IMR-90 (cell line): Measurements from ENCODE around the gene OXCT2. TPM values are rescaled to one million over a fixed set of nuclear protein-coding genes. Genes with fewer than 3 reads are reported as not detected.

Experiments
- ATAC-seq: fragments of 200-7000 bp; cut with Tn5 transposase; 2 replicates; pipeline ENCODE4 v1.9.1; 2020; ENCODE audit warnings: low read depth, mild to moderate bottlenecking, moderate library complexity
- BruUV-seq: library from RNA; stranded (reverse); fragments of 400-500 nt; replicated peaks from 2 replicates; lab custom pipeline; 2021; lab: Mats Ljungman, UMichigan
- CTCF ChIA-PET: fragments of 300-600 bp; formaldehyde crosslinking; extraction: SDS; loops from one replicate; lab custom pipeline; 2021; ENCODE audit warnings: antibody characterized with exemption; lab: Yijun Ruan, JAX
- POLR2A ChIA-PET: fragments of 300-600 bp; sonication (Branson Sonifier 250); formaldehyde crosslinking; loops from one replicate; lab custom pipeline; 2022; ENCODE audit warnings: antibody characterized with exemption; ENCODE audit not compliant: unreplicated experiment; lab: Charles Lee
- DNase-seq: peaks from one replicate; pipeline ENCODE4 v3.0.0; 2013
- H2AFZ ChIP-seq: replicated peaks from 2 replicates; pipeline ENCODE3; 2013; ENCODE audit warnings: low read length, mild to moderate bottlenecking; ENCODE audit not compliant: poor library complexity
- H2AK5ac ChIP-seq: 2 replicates; pipeline ENCODE4 v1.6.1; 2013; ENCODE audit warnings: low read depth, low read length, inconsistent platforms
- H2AK9ac ChIP-seq: replicated peaks from 2 replicates; pipeline ENCODE3; 2013; ENCODE audit warnings: mild to moderate bottlenecking, low read depth, low read length, moderate library complexity; ENCODE audit not compliant: poor library complexity
- H2BK120ac ChIP-seq: 2 replicates; pipeline ENCODE4 v1.6.1; 2013; ENCODE audit warnings: low read depth, low read length, inconsistent platforms
- H2BK15ac ChIP-seq: 3 replicates; pipeline ENCODE4 v1.6.1; 2013; ENCODE audit warnings: low read depth, low read length, inconsistent platforms
- H2BK20ac ChIP-seq: 2 replicates; pipeline ENCODE4 v1.6.1; 2013; ENCODE audit warnings: low read depth, mild to moderate bottlenecking, inconsistent platforms, low read length, moderate library complexity
- H2BK5ac ChIP-seq: 2 replicates; pipeline ENCODE4 v1.6.1; 2013; ENCODE audit warnings: mild to moderate bottlenecking, low read depth, low read length, inconsistent platforms; ENCODE audit not compliant: poor library complexity, severe bottlenecking
- H3K14ac ChIP-seq: replicated peaks from 2 replicates; pipeline ENCODE4 v1.6.1; 2013; ENCODE audit warnings: low read depth, low read length, inconsistent platforms
- H3K18ac ChIP-seq: 2 replicates; pipeline ENCODE4 v1.6.1; 2013; ENCODE audit warnings: low read depth, low read length, control low read depth
- H3K23ac ChIP-seq: 2 replicates; pipeline ENCODE4 v1.6.1; 2013; ENCODE audit warnings: low read depth, low read length, inconsistent platforms
- H3K27ac ChIP-seq: 2 replicates; pipeline ENCODE4 v1.5.1; 2013; ENCODE audit warnings: mild to moderate bottlenecking, control low read depth, low read length; ENCODE audit not compliant: insufficient read depth
- H3K27me3 ChIP-seq: 2 replicates; pipeline ENCODE4 v1.6.1; 2013; ENCODE audit warnings: low read length; ENCODE audit not compliant: control insufficient read depth, insufficient read depth
- H3K36me3 ChIP-seq: 2 replicates; pipeline ENCODE4 v1.6.1; 2013; ENCODE audit warnings: low read length, mixed read lengths; ENCODE audit not compliant: control insufficient read depth, insufficient read depth
- H3K4ac ChIP-seq: 2 replicates; pipeline ENCODE4 v1.6.1; 2013; ENCODE audit warnings: low read depth, low read length, inconsistent platforms
- H3K4me1 ChIP-seq: 2 replicates; pipeline ENCODE4 v1.6.1; 2013; ENCODE audit warnings: low read length, mixed read lengths; ENCODE audit not compliant: control insufficient read depth, insufficient read depth
- H3K4me2 ChIP-seq: 2 replicates; pipeline ENCODE4 v1.6.1; 2013; ENCODE audit warnings: low read depth, mild to moderate bottlenecking, control low read depth, low read length, moderate library complexity
- H3K4me3 ChIP-seq: 2 replicates; pipeline ENCODE4 v1.5.1; 2013; ENCODE audit warnings: low read depth, mild to moderate bottlenecking, control low read depth, low read length, moderate library complexity; ENCODE audit not compliant: insufficient read depth
- H3K56ac ChIP-seq: 2 replicates; pipeline ENCODE4 v1.6.1; 2013; ENCODE audit warnings: low read length, inconsistent platforms; ENCODE audit not compliant: insufficient read depth; ENCODE audit errors: extremely low read depth
- H3K79me1 ChIP-seq, 2 experiments: 2 replicates each; pipeline ENCODE4 v1.6.1; 2013; ENCODE audit warnings: low read length in 2 of 2, inconsistent platforms in 1 of 2, low read depth in 1 of 2
- H3K9ac ChIP-seq: 2 replicates; pipeline ENCODE4 v1.6.1; 2013; ENCODE audit warnings: low read depth, low read length, control low read depth
- H3K9me1 ChIP-seq: 2 replicates; pipeline ENCODE4 v1.6.1; 2013; ENCODE audit warnings: low read length, inconsistent platforms; ENCODE audit not compliant: insufficient read depth
- H3K9me3 ChIP-seq: 2 replicates; pipeline ENCODE4 v1.6.1; 2013; ENCODE audit warnings: low read length; ENCODE audit not compliant: control insufficient read depth, insufficient read depth
- H4K20me1 ChIP-seq: 2 replicates; pipeline ENCODE4 v1.6.1; 2013; ENCODE audit warnings: low read length, inconsistent platforms; ENCODE audit not compliant: insufficient read depth
- H4K5ac ChIP-seq: 2 replicates; pipeline ENCODE4 v1.6.1; 2013; ENCODE audit warnings: mild to moderate bottlenecking, low read depth, low read length, control low read depth
- H4K8ac ChIP-seq, 2 experiments: 2 replicates each; pipeline ENCODE4 v1.6.1; 2013; ENCODE audit warnings: low read depth in 2 of 2, low read length in 2 of 2, control low read depth in 1 of 2, inconsistent platforms in 1 of 2
- H4K91ac ChIP-seq: 2 replicates; pipeline ENCODE4 v1.6.1; 2013; ENCODE audit warnings: low read depth, low read length, inconsistent platforms; ENCODE audit not compliant: insufficient read depth
- CTCF ChIP-seq: conservative IDR thresholded peaks from 2 replicates; pipeline ENCODE4 v1.5.1; 2012; ENCODE audit warnings: mild to moderate bottlenecking, low read depth, low read length, improper control_type of control experiment
- WGBS, 2 experiments: methylation state at CpG; one replicate each; pipeline versions ENCODE4 v1.1.5 to v1.1.7; 2013; ENCODE audit warnings: missing lambda C conversion rate in 2 of 2; ENCODE audit not compliant: insufficient read length in 1 of 2; ENCODE audit errors: extremely low coverage in 2 of 2; 5-methylcytosine and 5-hydroxymethylcytosine counted together
- dilution Hi-C: fragments of 300-500 bp; cut with HindIII; formaldehyde crosslinking; loops from one replicate; pipeline ENCODE4 v1.14.3; 2018; ENCODE audit warnings: low sequenced_read_pairs; ENCODE audit not compliant: unreplicated experiment
- in situ Hi-C: fragments of 300-500 bp; cut with MboI; formaldehyde crosslinking; loops from 3 replicates; pipeline ENCODE4 v1.14.3; 2019; ENCODE audit warnings: low sequenced_read_pairs, inconsistent platforms, mixed read lengths
- intact Hi-C: fragments of 100-400 bp; cut with micrococcal nuclease; formaldehyde crosslinking; loops from 2 replicates; pipeline ENCODE4 v1.10.0; 2022
- polyA plus RNA-seq, 3 experiments: library from polyadenylated mRNA; depleted of rRNA; stranded (reverse); fragments of >200 nt; gene quantifications; 2 replicates each; pipeline ENCODE4 v1.2.3, GENCODE V29; 2012; ENCODE audit warnings: low replicate concordance in 1 of 3
- total RNA-seq: library from RNA; depleted of rRNA; stranded (reverse); fragments of >200 nt; gene quantifications from 2 replicates; pipeline ENCODE4 v1.2.3, GENCODE V29; 2012

OXCT2 gene
- total and polyA plus RNA-seq, 2 of the 4 experiments (the other 2 are of a cell fraction), result 0.18 to 0.22 TPM

GRCh38 chr1:39745016-39745670, 26.0 kb downstream of the OXCT2 start:
- no peak for ATAC-seq
- Histone ChIP-seq H3K9ac (no peak overlapping the region), H3K27me3 (no peaks in the 10 kb centered on the region), H3K4me3 (no peak overlapping the region), H2AK5ac (no peak overlapping the region), H4K20me1 (no peaks in the 10 kb centered on the region), H2BK20ac (no peak overlapping the region), H3K4ac (no peak overlapping the region), H3K36me3 (peaks cover 48% of the 10 kb centered on the region), H3K4me2 (no peak overlapping the region), H3K27ac (no peak overlapping the region), H4K5ac (no peak overlapping the region), H3K9me1 (no peaks in the 10 kb centered on the region), H4K8ac (no peak overlapping the region), H3K9me3 (no peaks in the 10 kb centered on the region), H3K14ac (no peak overlapping the region), H3K18ac (no peak overlapping the region), H2AFZ (no peak overlapping the region), H3K79me1 (peaks cover 0 to 6% of the 10 kb centered on the region in 2 experiments; a peak in 2 of 4 replicates), H2BK5ac (no peak overlapping the region), H2BK120ac (no peak overlapping the region), H2BK15ac (no peak overlapping the region), H2AK9ac (no peak overlapping the region), H4K91ac (no peak overlapping the region), H3K4me1 (no peaks in the 10 kb centered on the region), H3K23ac (no peak overlapping the region), H3K56ac (no peak overlapping the region)
- DNase-seq, result no peak
- POLR2A ChIA-PET, result interaction anchor here (0.5 kb wide), 1 partner anchor 13 kb away, joined by 3 read pairs; no protein-coding TSS in a partner anchor
- dilution Hi-C loops (no loop called here), intact Hi-C loops (no loop called here), in situ Hi-C loops (no loop called here)
- no peak for TF ChIP-seq CTCF
- BruUV-seq, result no TSS peak
- 91% methylated on average over 7 of the region's 16 CpGs; no CpG with 5 or more reads in 1 of the 2 experiments for WGBS, 2 experiments
- CTCF ChIA-PET, result no interaction called here
